Activated naive CD4-positive, alpha-beta T cell treated with anti-CD3 and anti-CD28 coated beads, Interleukin-2, amount 50 U/mL, for 72 hours (primary cell): ENCODE measurements around the gene KLF15. TPM values are rescaled to one million over a fixed set of nuclear protein-coding genes. Genes with fewer than 3 reads are reported as not detected.

Experiments
- ATAC-seq, 2 donors: fragments of 150-1000 bp; cut with Tn5 transposase; 2 replicates each; pipeline ENCODE4 v1.10.0; 2021; ENCODE audit warnings: mild to moderate bottlenecking in 2 of 2, moderate library complexity in 2 of 2
- DNase-seq, 2 donors: peaks; one replicate each; pipeline ENCODE4 v3.0.0; 2021 to 2022; ENCODE audit warnings: low spot score in 2 of 2
- H3K27ac Mint-ChIP-seq, 2 donors: one replicate each; pipeline ENCODE4 v1.8.0; 2022; ENCODE audit warnings: mild to moderate bottlenecking in 2 of 2, mixed read lengths in 2 of 2
- H3K36me3 Mint-ChIP-seq, 2 donors: one replicate each; pipeline ENCODE4 v1.8.0; 2022; ENCODE audit warnings: mixed read lengths in 2 of 2
- H3K9me3 Mint-ChIP-seq, 2 donors: one replicate each; pipeline ENCODE4 v1.8.0; 2022; ENCODE audit warnings: mixed read lengths in 2 of 2
- total RNA-seq, 2 donors: library from RNA; stranded (reverse); gene quantifications; one replicate each; pipeline ENCODE4 v1.2.3, GENCODE V29; 2022

The KLF15 gene
- total RNA-seq: under 1 TPM in 1 of 2 donors, not detected in 1; 0.68 TPM

DNA sequence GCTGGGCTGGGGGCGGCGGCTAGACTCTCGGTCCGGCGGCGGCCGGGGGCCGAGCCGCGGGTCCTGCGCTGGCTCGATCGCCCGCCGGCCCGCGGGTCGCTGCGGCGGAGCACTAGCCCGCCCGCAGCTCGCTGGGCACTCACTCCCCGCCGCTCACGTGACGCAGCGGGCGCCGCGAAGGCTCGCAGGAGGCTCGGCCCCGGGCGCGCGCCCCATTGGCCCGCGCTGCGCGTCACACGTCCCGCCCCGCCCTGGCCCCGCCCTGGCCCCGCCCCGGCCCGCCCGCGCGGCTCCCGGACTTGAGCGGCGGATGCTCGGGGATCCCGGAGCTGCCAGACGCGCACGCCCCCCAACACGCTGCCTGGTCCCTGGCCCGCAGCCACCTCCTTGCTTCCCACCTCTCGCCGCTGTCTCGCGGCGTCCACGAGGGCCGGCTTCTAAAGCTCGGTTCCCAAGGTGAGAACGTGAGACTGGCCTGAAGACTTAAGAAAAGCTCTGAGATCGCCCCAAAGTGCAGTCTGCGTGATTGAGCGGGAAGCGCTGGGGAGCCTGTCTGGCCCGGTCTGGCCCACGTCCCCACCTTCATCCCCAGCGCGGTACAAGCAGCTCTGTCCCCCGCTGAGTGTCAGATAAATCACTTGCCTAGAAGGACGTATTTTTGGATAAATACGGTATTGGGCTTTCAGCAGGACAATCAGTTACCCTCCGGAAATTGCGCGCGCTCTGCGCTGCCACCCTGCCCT is at the start of gene KLF15:
KLF15 (minus strand) TSS at position 114 of the 743 bp plus-strand sequence. CDS start 4,486 bp downstream, outside the sequence.
- DNase-seq (peak; percentile 80 to 85), ATAC-seq (peak; percentile 95 to 97)
- H3K27ac Mint-ChIP-seq: no peak within 1 kb of the TSS
- no peaks in the 10 kb centered on the region for H3K36me3 Mint-ChIP-seq
- no peaks in the 10 kb centered on the region for H3K9me3 Mint-ChIP-seq

GRCh38 chr3:126406389-126407296 is 49.4 kb upstream of the KLF15 start:
- peaks cover 0 to 14% of the 10 kb centered on the region in 2 donors for H3K36me3 Mint-ChIP-seq
- H3K9me3 Mint-ChIP-seq: no peaks in the 10 kb centered on the region
- no peak overlapping the region for H3K27ac Mint-ChIP-seq
- ATAC-seq: no peak
- DNase-seq: no peak

GRCh38 chr3:126402666-126403302 is 45.6 kb upstream of the KLF15 start:
- peak overlapping the region in 1 of 2 donors; percentile 46 for H3K27ac Mint-ChIP-seq
- DNase-seq (no peak), ATAC-seq (no peak)
- no peaks in the 10 kb centered on the region for H3K9me3 Mint-ChIP-seq
- no peaks in the 10 kb centered on the region for H3K36me3 Mint-ChIP-seq

GRCh38 chr3:126402178-126402577 is 45.0 kb upstream of the KLF15 start:
- no peaks in the 10 kb centered on the region for H3K36me3 Mint-ChIP-seq
- H3K27ac Mint-ChIP-seq: peak overlapping the region in 1 of 2 donors; percentile 46
- ATAC-seq (no peak), DNase-seq (no peak)
- H3K9me3 Mint-ChIP-seq: no peaks in the 10 kb centered on the region

GRCh38 chr3:126401611-126402160 is 44.5 kb upstream of the KLF15 start:
- H3K9me3 Mint-ChIP-seq: no peaks in the 10 kb centered on the region
- ATAC-seq (no peak), DNase-seq (no peak)
- H3K36me3 Mint-ChIP-seq: no peaks in the 10 kb centered on the region
- H3K27ac Mint-ChIP-seq: no peak overlapping the region

GRCh38 chr3:126399756-126400155 is 42.5 kb upstream of the KLF15 start:
- no peaks in the 10 kb centered on the region for H3K9me3 Mint-ChIP-seq
- DNase-seq (no peak), ATAC-seq (no peak)
- H3K27ac Mint-ChIP-seq: no peak overlapping the region
- H3K36me3 Mint-ChIP-seq: no peaks in the 10 kb centered on the region

GRCh38 chr3:126399351-126399735 is 42.1 kb upstream of the KLF15 start:
- ATAC-seq (no peak), DNase-seq (no peak)
- Mint-ChIP-seq H3K27ac (no peak overlapping the region), H3K36me3 (no peaks in the 10 kb centered on the region), H3K9me3 (no peaks in the 10 kb centered on the region)

DNA sequence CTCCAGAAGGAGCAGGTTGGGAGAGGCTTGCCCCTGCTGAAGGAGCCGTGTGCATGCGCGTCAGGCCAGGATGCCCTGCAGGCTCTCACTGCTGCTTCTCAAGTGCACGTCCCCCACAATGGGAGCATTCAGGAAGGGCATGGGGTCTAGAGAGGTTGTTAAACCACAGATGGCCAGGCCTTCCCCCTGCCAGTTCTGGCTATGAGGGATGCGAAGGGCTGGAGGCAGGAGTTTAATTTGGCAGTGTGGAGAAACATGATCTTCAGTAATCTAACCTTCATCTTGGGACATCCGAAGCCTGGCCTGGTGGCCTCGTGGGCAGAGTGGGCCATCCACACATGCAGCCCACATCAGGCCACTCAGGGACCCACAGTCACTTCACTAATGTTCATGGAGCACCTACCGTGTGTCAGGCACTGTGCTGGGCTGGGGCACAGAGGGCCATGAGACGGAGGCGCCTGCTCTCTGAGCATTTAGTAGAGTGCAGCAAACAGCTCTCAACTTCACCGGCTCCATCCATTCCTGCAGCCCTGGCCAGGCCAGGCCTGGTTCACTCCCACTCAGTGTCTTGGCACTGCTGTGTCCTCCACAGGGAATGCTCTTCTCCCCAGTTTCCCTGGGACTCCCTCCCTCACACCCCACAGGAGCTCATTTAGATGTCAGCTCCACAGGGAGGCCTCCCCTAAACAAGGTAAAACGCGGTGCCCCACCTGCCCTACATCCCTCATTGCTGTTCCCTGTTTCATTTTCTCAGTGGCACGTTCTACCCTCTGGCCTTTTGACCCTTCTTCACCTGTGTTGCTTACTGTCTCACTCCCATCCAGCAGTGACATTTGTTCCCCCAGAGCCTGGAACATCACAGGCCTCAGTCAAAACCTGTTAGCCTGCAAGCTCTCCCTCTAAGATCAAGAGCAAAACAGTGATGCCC is 41.5 kb upstream of the KLF15 start:
- no peak overlapping the region for H3K27ac Mint-ChIP-seq
- no peaks in the 10 kb centered on the region for H3K36me3 Mint-ChIP-seq
- ATAC-seq (no peak), DNase-seq (peak in 1 of 2 donors; percentile 37)
- no peaks in the 10 kb centered on the region for H3K9me3 Mint-ChIP-seq

DNA sequence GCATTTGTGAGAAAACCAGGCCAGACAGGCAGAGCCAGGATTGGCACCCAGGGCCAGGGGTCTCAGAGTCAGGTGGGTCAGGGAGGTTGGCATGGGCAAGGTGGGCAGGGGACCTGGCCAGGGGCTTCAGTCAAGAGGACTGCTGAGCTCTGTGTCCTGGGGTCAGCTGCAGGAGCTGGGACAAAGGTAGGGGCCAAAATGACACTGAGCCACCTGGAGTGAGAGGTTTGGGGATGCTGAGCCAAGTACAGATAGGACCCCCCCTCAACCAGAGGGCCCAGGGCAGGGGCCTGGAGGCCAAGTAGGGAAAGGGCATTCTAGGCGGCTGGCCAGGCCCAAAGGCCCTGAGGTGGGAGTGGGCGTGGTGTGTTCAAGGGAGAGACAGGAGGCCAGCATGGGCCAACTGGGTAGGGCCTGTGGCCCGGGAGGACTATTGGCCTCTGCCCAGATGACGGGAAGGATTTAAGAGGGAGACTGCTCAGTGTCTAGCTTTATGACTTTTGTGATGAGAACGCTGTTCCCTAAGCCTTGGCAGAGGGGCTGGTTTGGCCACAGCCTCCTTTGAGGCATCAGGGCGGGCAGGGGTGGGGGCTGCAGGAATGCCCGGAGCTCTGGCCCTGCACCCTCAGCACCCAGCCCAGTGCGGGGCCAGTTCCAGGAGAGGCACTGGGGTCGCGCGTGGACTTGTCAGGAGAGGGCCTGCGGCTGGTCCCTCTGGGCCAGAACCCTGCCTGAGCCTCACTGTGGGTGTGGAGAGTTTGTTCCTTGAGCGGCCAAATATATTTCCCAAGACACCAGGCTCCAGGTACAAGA is 40.6 kb upstream of the KLF15 start:
- Mint-ChIP-seq H3K36me3 (no peaks in the 10 kb centered on the region), H3K9me3 (no peaks in the 10 kb centered on the region), H3K27ac (no peak overlapping the region)
- DNase-seq (no peak), ATAC-seq (no peak)

- Mint-ChIP-seq H3K9me3 (no peaks in the 10 kb centered on the region), H3K27ac (no peak overlapping the region), H3K36me3 (no peaks in the 10 kb centered on the region)
- ATAC-seq (no peak), DNase-seq (peak in 1 of 2 donors; percentile 21)
Observed at GRCh38 chr3:126396536-126396935, 39.3 kb upstream of the KLF15 start.

DNA sequence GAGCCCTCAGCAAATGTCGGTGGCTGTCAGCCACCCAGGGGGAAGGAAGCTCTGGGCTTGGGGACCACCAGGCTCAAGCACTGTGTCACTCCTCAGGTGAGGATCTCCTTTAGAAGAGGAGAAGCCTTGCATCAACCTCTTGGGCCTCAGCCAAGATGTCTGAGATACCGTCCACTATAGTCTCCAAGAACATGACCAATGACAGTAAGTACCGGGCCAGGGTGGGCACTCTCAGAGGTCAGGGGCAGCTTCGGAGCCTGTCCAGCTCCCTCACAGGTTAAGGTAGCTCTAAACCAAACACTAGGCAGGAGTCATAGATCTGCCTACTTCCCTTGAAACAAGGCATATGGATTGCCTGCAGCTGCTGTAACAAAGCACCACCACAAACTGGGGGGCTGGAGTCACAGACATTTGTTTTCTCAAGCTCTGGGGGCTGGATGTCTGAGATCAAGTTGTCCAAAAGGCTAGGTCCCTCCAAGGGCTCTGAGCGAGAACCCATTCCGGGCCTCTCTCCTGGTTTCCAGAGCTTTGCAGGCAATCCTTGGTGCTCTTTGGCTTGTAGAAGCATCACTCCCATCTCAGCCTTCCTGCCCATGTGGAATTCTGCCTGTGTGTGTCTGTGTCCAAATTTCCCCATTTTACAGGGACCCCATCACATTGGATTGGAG is 38.8 kb upstream of the KLF15 start:
- no peak for ATAC-seq
- DNase-seq: peak in 1 of 2 donors; percentile 13
- Mint-ChIP-seq H3K36me3 (no peaks in the 10 kb centered on the region), H3K9me3 (no peaks in the 10 kb centered on the region), H3K27ac (no peak overlapping the region)

- Mint-ChIP-seq H3K9me3 (no peaks in the 10 kb centered on the region), H3K27ac (no peak overlapping the region), H3K36me3 (no peaks in the 10 kb centered on the region)
- ATAC-seq (no peak), DNase-seq (peak in 1 of 2 donors; percentile 48)
Observed at GRCh38 chr3:126394977-126395321, 37.7 kb upstream of the KLF15 start.

DNA sequence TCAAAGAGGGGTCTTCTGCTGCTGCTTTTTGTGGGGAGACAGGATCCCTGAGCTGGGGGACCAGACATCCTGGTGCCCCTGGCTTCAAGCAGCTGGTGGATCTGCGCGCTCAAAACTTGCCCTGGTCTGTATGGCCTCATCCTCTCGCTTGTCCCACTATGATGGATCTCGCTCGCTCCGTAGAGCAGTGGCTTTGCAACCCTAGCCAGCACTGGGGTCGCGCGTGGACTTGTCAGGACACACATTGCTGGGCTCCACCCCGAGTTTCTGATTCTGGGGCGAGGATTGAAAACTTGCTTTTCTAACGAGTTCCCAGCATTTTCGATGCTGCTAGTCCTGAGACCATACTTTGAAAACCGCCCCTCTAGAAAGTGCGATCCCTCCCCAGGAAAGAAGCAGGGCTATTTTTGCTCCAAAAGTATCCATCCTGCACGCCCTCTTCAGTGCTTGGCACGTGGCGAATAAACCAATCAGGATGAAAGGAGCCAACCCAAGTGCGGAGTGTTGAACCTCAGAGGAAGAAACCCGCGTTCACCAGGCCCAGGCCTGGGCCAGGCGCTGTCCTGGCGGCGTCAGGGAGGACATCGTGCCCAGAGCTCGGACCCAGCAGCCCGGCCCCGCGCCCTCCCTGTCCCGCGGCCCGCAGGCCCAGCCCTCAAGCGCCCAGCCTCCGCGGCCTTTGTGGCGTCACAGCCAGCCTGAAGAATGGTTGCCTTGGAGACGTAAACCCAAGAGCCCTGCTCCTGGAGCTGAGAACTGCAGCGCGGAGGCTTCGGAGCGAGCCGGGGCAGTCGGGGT is 37.2 kb upstream of the KLF15 start, which contains the start of gene CFAP100:
CFAP100 (plus strand) TSS at position 731 of the 798 bp plus-strand sequence. CDS start 1,092 bp downstream, outside the sequence.
- Mint-ChIP-seq H3K27ac (no peak within 1 kb of the TSS), H3K9me3 (no peaks in the 10 kb centered on the region), H3K36me3 (no peaks in the 10 kb centered on the region)
- peak in 1 of 2 donors; percentile 34 for DNase-seq
- peak in 1 of 2 donors; percentile 18 for ATAC-seq

- H3K9me3 Mint-ChIP-seq: no peaks in the 10 kb centered on the region
- H3K36me3 Mint-ChIP-seq: no peaks in the 10 kb centered on the region
- DNase-seq (no peak), ATAC-seq (no peak)
- no peak overlapping the region for H3K27ac Mint-ChIP-seq
Observed at GRCh38 chr3:126393563-126393962, 36.4 kb upstream of the KLF15 start.
